ENCODE results near the gene ANKRD11. TPM values are rescaled to one million over a fixed set of nuclear protein-coding genes. Genes with fewer than 3 reads are reported as not detected.
A peak's percentile ranks its signal among the peaks of the same experiment; 100 is the strongest.

The ANKRD11 gene
- total RNA-seq, 1 experiment from 2014 or later = 266 TPM

- H3K4me3 ChIP-seq (replicated peaks in 1 of 2; ENCODE audit: low read depth in 1 of 2, low read length in 2 of 2) = no peak overlapping the region
- POLR2A ChIA-PET = no interaction called here
- no peak overlapping the region for H2AFZ ChIP-seq (ENCODE audit: low read depth, low read length, poor library complexity, severe bottlenecking)
- H3K9me3 ChIP-seq (ENCODE audit: control insufficient read depth in 1 of 2, insufficient read depth in 1 of 2, low read depth in 1 of 2, low read length in 2 of 2) = no peaks in the 10 kb centered on the region
- RAD21 ChIA-PET (ENCODE audit: low non-redundant PET in 1 of 2, low total read pairs in 2 of 2, uncharacterized antibody in 2 of 2, unreplicated experiment in 2 of 2) = no interaction called here
- no peaks in the 10 kb centered on the region for H3K9me2 ChIP-seq (ENCODE audit: insufficient read depth)
- H4K20me1 ChIP-seq (ENCODE audit: insufficient read depth) = 0 out of 2 replicates have a peak, but pooled peaks cover 5% of the 10 kb centered on the region
- H3K4me2 ChIP-seq (ENCODE audit: low read length) = no peak overlapping the region
- no peak overlapping the region for H3K9ac ChIP-seq (ENCODE audit: low read length)
- no TSS peak for BruUV-seq (replicated peaks)
- no peaks in the 10 kb centered on the region for H3K4me1 ChIP-seq (ENCODE audit: control insufficient read depth in 1 of 2, insufficient read depth in 2 of 2, low read length in 2 of 2)
- intact Hi-C loops (cut with micrococcal nuclease) = no loop called here
- peaks cover 60 to 68% of the 10 kb centered on the region in 2 experiments for H3K36me3 ChIP-seq (ENCODE audit: control insufficient read depth in 1 of 2, insufficient read depth in 2 of 2, low read length in 2 of 2)
- DNase-seq (ENCODE audit: low read depth, low spot score) (no peak), ATAC-seq (no peak)
- CTCF ChIA-PET = no interaction called here
- no peaks in the 10 kb centered on the region for H3K27me3 ChIP-seq (ENCODE audit: insufficient read depth, low read length)
- no peak overlapping the region for H3K27ac ChIP-seq (ENCODE audit: low read depth, low read length)
- TF ChIP-seq RAD21 (IDR thresholded peaks at IDR 0.05; ENCODE audit: low read depth) (no peak), POLR2AphosphoS5 (IDR thresholded peaks at IDR 0.05; ENCODE audit: low read depth, low read length) (no peak)
- TF ChIP-seq, protein P1, sequence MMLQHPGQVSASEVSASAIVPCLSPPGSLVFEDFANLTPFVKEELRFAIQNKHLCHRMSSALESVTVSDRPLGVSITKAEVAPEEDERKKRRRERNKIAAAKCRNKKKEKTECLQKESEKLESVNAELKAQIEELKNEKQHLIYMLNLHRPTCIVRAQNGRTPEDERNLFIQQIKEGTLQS (IDR thresholded peaks at IDR 0.05) = no peak
- peaks cover 10% of the 10 kb centered on the region; the same call in 1 of the 2 replicates for H3K79me2 ChIP-seq (ENCODE audit: insufficient read depth, low read length)
These were observed 38.7 kb upstream of the ANKRD11 start for GRCh38 chr16:89529097-89529496.

GRCh38 chr16:89525146-89525913 is 35.0 kb upstream of the ANKRD11 start:
- H3K9me2 ChIP-seq (ENCODE audit: insufficient read depth) = no peaks in the 10 kb centered on the region
- H4K20me1 ChIP-seq (ENCODE audit: insufficient read depth) = 0 out of 2 replicates have a peak, but pooled peaks cover 5% of the 10 kb centered on the region
- no peak for DNase-seq (ENCODE audit: low read depth, low spot score)
- H3K4me1 ChIP-seq (ENCODE audit: control insufficient read depth in 1 of 2, insufficient read depth in 2 of 2, low read length in 2 of 2) = no peaks in the 10 kb centered on the region
- ChIA-PET RAD21 (ENCODE audit: low non-redundant PET in 1 of 2, low total read pairs in 2 of 2, uncharacterized antibody in 2 of 2, unreplicated experiment in 2 of 2) (no interaction called here), CTCF (no interaction called here), POLR2A (no interaction called here)
- intact Hi-C loops (cut with micrococcal nuclease) = no loop called here
- TF ChIP-seq EGR1 (IDR thresholded peaks at IDR 0.05; ENCODE audit: low read depth) = no peak
- no peak for TF ChIP-seq POLR2AphosphoS5 (IDR thresholded peaks at IDR 0.05; ENCODE audit: low read depth, low read length)
- no peak for TF ChIP-seq FOSL1 (IDR thresholded peaks at IDR 0.05; ENCODE audit: low read depth)
- TF ChIP-seq ZFX (IDR thresholded peaks at IDR 0.05) = no peak
- no peak for TF ChIP-seq JUND (IDR thresholded peaks at IDR 0.05)
- no peak for TF ChIP-seq TCF7L2 (IDR thresholded peaks at IDR 0.05; ENCODE audit: borderline replicate concordance, extremely low read depth, insufficient read depth, insufficient read length)
- H3K9ac ChIP-seq (ENCODE audit: low read length) = no peak overlapping the region
- H3K4me3 ChIP-seq (replicated peaks in 1 of 2; ENCODE audit: low read depth in 1 of 2, low read length in 2 of 2) = no peak overlapping the region
- no peak overlapping the region for H3K27ac ChIP-seq (ENCODE audit: low read depth, low read length)
- H3K27me3 ChIP-seq (ENCODE audit: insufficient read depth, low read length) = no peaks in the 10 kb centered on the region
- H3K9me3 ChIP-seq (ENCODE audit: control insufficient read depth in 1 of 2, insufficient read depth in 1 of 2, low read depth in 1 of 2, low read length in 2 of 2) = no peaks in the 10 kb centered on the region
- 0 out of 2 replicates have a peak, but pooled peaks have one; percentile 52 for ATAC-seq
- H3K36me3 ChIP-seq (ENCODE audit: control insufficient read depth in 1 of 2, insufficient read depth in 2 of 2, low read length in 2 of 2) = peaks cover 58 to 70% of the 10 kb centered on the region in 2 experiments
- H2AFZ ChIP-seq (ENCODE audit: low read depth, low read length, poor library complexity, severe bottlenecking) = no peak overlapping the region
- BruUV-seq (replicated peaks) = no TSS peak
- no peak overlapping the region for H3K4me2 ChIP-seq (ENCODE audit: low read length)
- H3K79me2 ChIP-seq (ENCODE audit: insufficient read depth, low read length) = peaks cover 48% of the 10 kb centered on the region

Data from HCT116 (cell line).